B cell (primary cell): ENCODE results near the gene XIAP. TPM values are rescaled to one million over a fixed set of nuclear protein-coding genes. Genes with fewer than 3 reads are reported as not detected.

Source experiments
- ATAC-seq: fragments of 200-7000 bp; cut with Tn5 transposase; one replicate; pipeline ENCODE4 v1.10.0; 2021; ENCODE audit warnings: low read depth, mild to moderate bottlenecking, moderate number of reproducible peaks, moderate library complexity
- CTCF ChIA-PET: fragments of 350-600 bp; sonication (Branson Sonifier 250); formaldehyde crosslinking; loops from one replicate; lab custom pipeline; 2021; ENCODE audit warnings: antibody characterized with exemption, inconsistent platforms; lab: Charles Lee
- POLR2A ChIA-PET: fragments of 350-600 bp; sonication (Branson Sonifier 250); formaldehyde crosslinking; loops from one replicate; lab custom pipeline; 2021; ENCODE audit warnings: antibody characterized with exemption; lab: Charles Lee
- DNase-seq: peaks from one replicate; pipeline ENCODE4 v3.0.0; 2013
- H2AFZ ChIP-seq: 2 replicates; pipeline ENCODE4 v1.6.1; 2012; ENCODE audit warnings: mild to moderate bottlenecking, low read depth, low read length; ENCODE audit not compliant: insufficient read depth, poor library complexity, severe bottlenecking
- H3K27ac ChIP-seq, 2 donors: 1 replicate in 1 of 2; 2 replicates in 1 of 2; pipeline ENCODE4 v1.5.1; 2012 to 2013; ENCODE audit warnings: low read length in 2 of 2, mild to moderate bottlenecking in 2 of 2, moderate library complexity in 1 of 2
- H3K27me3 ChIP-seq, 4 experiments: fragments of 200-600 bp in 1 of 4; sonication (generic) in 1 of 4; replicated peaks in 1 of 4; 1 replicate in 2 of 4; 2 replicates in 2 of 4; pipeline versions ENCODE4 v1.6.1 to v1.7.0; 2013 to 2016; ENCODE audit warnings: low read length in 3 of 4, mild to moderate bottlenecking in 2 of 4, mixed read lengths in 1 of 4, moderate library complexity in 1 of 4; ENCODE audit not compliant: insufficient read depth in 4 of 4, control insufficient read depth in 3 of 4; ENCODE audit errors: control extremely low read depth in 1 of 4
- H3K36me3 ChIP-seq, 2 experiments: replicated peaks in 1 of 2; 1 replicate in 1 of 2; 2 replicates in 1 of 2; pipeline versions ENCODE4 v1.6.1 to v1.7.1; 2013; ENCODE audit warnings: low read length in 1 of 2; ENCODE audit not compliant: insufficient read depth in 2 of 2, control insufficient read depth in 1 of 2; ENCODE audit errors: control extremely low read depth in 1 of 2, extremely low read depth in 1 of 2
- H3K4me1 ChIP-seq, 2 donors: fragments of 200-600 bp in 1 of 2; sonication (generic) in 1 of 2; 1 replicate in 1 of 2; 2 replicates in 1 of 2; pipeline versions ENCODE4 v1.5.1 to v1.6.1; 2013 to 2017; ENCODE audit warnings: low read length in 2 of 2; ENCODE audit not compliant: control insufficient read depth in 2 of 2, insufficient read depth in 2 of 2
- H3K4me2 ChIP-seq: replicated peaks from 2 replicates; pipeline ENCODE3; 2012; ENCODE audit warnings: mild to moderate bottlenecking, low read depth, low read length; ENCODE audit not compliant: poor library complexity, severe bottlenecking
- H3K4me3 ChIP-seq, 5 experiments: fragments of 200-600 bp in 1 of 5; sonication (generic) in 1 of 5; 1 replicate in 3 of 5; 2 replicates in 2 of 5; pipeline versions ENCODE4 v1.5.1 to v1.7.0; 2011 to 2016; ENCODE audit warnings: low read length in 4 of 5, mild to moderate bottlenecking in 4 of 5, low read depth in 2 of 5, control low read depth in 1 of 5, moderate library complexity in 1 of 5; ENCODE audit not compliant: insufficient read depth in 1 of 5; ENCODE audit errors: control extremely low read depth in 1 of 5, extremely low read depth in 1 of 5
- H3K79me2 ChIP-seq: fragments of 200-600 bp; sonication (generic); one replicate; pipeline ENCODE4 v1.6.0; 2016; ENCODE audit warnings: low read length; ENCODE audit not compliant: control insufficient read depth, insufficient read depth
- H3K9ac ChIP-seq: fragments of 200-600 bp; sonication (generic); 2 replicates; pipeline ENCODE4 v1.6.1; 2017; ENCODE audit warnings: mild to moderate bottlenecking, low read length, moderate library complexity
- H3K9me3 ChIP-seq, 3 donors: one replicate each; pipeline versions ENCODE4 v1.6.1 to v1.7.1; 2013; ENCODE audit warnings: low read length in 2 of 3; ENCODE audit not compliant: control insufficient read depth in 2 of 3, insufficient read depth in 1 of 3; ENCODE audit errors: control extremely low read depth in 1 of 3
- H4K20me1 ChIP-seq: 2 replicates; pipeline ENCODE4 v1.6.0; 2012; ENCODE audit warnings: mild to moderate bottlenecking, low read length; ENCODE audit not compliant: insufficient read depth, control insufficient read depth, poor library complexity, severe bottlenecking
- H3K27ac Mint-ChIP-seq: one replicate; pipeline ENCODE4 v1.8.0; 2021; ENCODE audit warnings: mixed read lengths
- H3K27me3 Mint-ChIP-seq: one replicate; pipeline ENCODE4 v1.8.0; 2021; ENCODE audit warnings: mixed read lengths
- H3K4me1 Mint-ChIP-seq: one replicate; pipeline ENCODE4 v1.8.0; 2021; ENCODE audit warnings: mixed read lengths
- H3K4me3 Mint-ChIP-seq: one replicate; pipeline ENCODE4 v1.8.0; 2021; ENCODE audit warnings: mixed read lengths
- H3K9me3 Mint-ChIP-seq: one replicate; pipeline ENCODE4 v1.8.0; 2022; ENCODE audit warnings: mixed read lengths; ENCODE audit not compliant: insufficient read depth
- CTCF ChIP-seq: fragments of 200-600 bp; IDR thresholded peaks from one replicate; pipeline ENCODE4 v1.8.0; 2022; ENCODE audit warnings: antibody characterized with exemption, mild to moderate bottlenecking
- EZH2 ChIP-seq: IDR thresholded peaks from 2 replicates; pipeline ENCODE4 v1.6.1; 2012; ENCODE audit warnings: borderline replicate concordance, low read depth, mild to moderate bottlenecking, moderate library complexity, low read length; ENCODE audit not compliant: insufficient read depth, poor library complexity, severe bottlenecking
- WGBS: methylation state at CpG from one replicate; pipeline ENCODE4 v1.1.5; 2013; ENCODE audit warnings: missing lambda C conversion rate; ENCODE audit not compliant: insufficient coverage; 5-methylcytosine and 5-hydroxymethylcytosine counted together
- intact Hi-C: fragments of 100-400 bp; cut with micrococcal nuclease; formaldehyde crosslinking; loops from one replicate; pipeline ENCODE4 v1.10.0; 2022
- polyA plus RNA-seq: library from polyadenylated mRNA; depleted of rRNA; stranded (reverse); fragments of >200 nt; gene quantifications from 2 replicates; pipeline ENCODE4 v1.2.3, GENCODE V29; 2012
- total RNA-seq, 2 donors: library from RNA; stranded (reverse); fragments of 120-200 nt in 1 of 2; gene quantifications; 1 replicate in 1 of 2; 2 replicates in 1 of 2; pipeline versions ENCODE4 v1.2.3 to v1.2.4, GENCODE V29; 2013 to 2022

The XIAP gene
- total and polyA plus RNA-seq, 2 donors (not counting 1 experiment from before 2014, with no cell fraction given) = 9.2 to 36.2 TPM

DNA sequence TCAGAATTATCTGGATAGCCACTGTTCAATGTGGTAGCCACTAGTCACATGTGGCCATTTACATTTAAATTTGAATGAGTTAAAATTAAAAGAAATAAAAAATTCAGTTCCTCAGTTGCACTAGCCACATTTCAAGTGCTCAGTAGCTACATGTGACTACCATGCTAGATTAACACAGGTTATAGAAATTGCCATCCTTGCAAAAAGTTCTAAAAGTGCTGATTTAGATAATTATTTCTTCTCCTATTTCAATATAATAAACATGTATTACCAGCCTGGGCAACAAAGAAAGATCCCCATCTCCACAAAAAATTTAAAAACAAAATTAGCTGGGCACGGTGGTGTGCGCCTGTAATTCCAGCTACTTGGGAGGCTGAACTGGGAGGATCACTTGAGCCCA, 90.0 kb downstream of the XIAP start:
- no peak overlapping the region for H3K4me2 ChIP-seq
- no peak overlapping the region for H3K4me3 Mint-ChIP-seq
- no peak overlapping the region for H3K4me3 ChIP-seq
- no peaks in the 10 kb centered on the region for H3K4me1 ChIP-seq
- H3K9me3 ChIP-seq = no peaks in the 10 kb centered on the region
- H4K20me1 ChIP-seq = no peaks in the 10 kb centered on the region
- H3K9ac ChIP-seq = no peak overlapping the region
- H3K79me2 ChIP-seq = no peaks in the 10 kb centered on the region
- H3K4me1 Mint-ChIP-seq = no peaks in the 10 kb centered on the region
- no peak overlapping the region for H3K27ac ChIP-seq
- TF ChIP-seq CTCF (no peak), EZH2 (no peak)
- POLR2A ChIA-PET = no interaction called here
- no peak for DNase-seq
- no peaks in the 10 kb centered on the region for H3K36me3 ChIP-seq
- H3K27me3 ChIP-seq = no peaks in the 10 kb centered on the region
- CTCF ChIA-PET = no interaction called here
- no CpG with 5 or more reads among the region's 2 CpGs for WGBS
- H3K27me3 Mint-ChIP-seq = no peaks in the 10 kb centered on the region
- H3K9me3 Mint-ChIP-seq = no peaks in the 10 kb centered on the region
- intact Hi-C loops = no loop called here
- ATAC-seq = no peak
- H3K27ac Mint-ChIP-seq = no peak overlapping the region
- no peak overlapping the region for H2AFZ ChIP-seq

DNA sequence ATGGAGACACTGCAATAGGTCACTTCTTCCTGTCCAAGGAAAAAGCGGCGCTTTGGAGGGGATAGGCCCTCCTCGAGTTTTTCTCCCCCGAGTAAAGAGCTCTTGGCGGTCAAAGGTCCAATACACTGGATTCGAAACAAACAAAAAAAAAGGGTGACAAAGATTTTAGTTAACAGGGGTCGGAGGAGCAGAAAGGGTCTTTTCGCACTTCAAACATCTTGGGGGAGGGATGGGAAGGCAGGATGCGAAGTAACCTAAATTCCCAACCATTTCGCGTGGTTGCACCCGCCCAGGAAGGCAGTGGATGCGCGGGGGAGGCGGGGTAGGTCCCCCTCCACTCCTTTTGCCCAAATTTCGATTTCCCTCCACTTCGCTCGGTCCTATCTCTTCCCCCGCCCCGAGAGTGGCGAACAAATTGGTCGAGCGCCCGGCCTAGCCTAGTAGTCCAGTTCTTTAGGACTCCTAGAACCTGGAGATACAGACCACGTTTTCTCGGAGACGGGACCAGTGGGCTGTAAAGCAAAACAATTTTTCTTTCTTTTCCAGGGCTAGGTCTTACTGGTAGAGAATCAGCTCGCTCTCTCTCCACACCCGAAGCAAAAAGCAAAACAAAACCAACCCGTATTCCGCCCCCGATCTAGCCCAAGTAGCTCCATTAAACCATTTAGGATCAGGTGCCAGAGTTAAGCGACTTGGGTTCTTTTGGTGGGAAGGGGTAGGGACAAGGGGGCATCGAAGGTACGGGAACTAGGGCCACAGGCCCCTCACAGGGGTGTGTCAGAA, 99.6 kb downstream of the XIAP start:
- 1% methylated on average over 14 of the region's 35 CpGs for WGBS
- H3K4me3 ChIP-seq = peak overlapping the region; percentile 68 to 91 (median 77)
- ChIA-PET CTCF (interaction anchor here (1.2 to 3.3 kb wide), 4 partner anchors 58 to 182 kb away, joined by 3 to 18 read pairs (median 9); no protein-coding TSS in a partner anchor), POLR2A (interaction anchor here (0.9 to 1.7 kb wide), 2 partner anchors 59 to 99 kb away, joined by 3 to 5 read pairs; no protein-coding TSS in a partner anchor)
- Mint-ChIP-seq H3K27ac (peak overlapping the region; percentile 94), H3K4me3 (peak overlapping the region; percentile 88), H3K4me1 (peaks cover 13% of the 10 kb centered on the region), H3K27me3 (no peaks in the 10 kb centered on the region), H3K9me3 (no peaks in the 10 kb centered on the region)
- H3K9me3 ChIP-seq = no peaks in the 10 kb centered on the region
- no peak for ATAC-seq
- peaks cover 5 to 8% of the 10 kb centered on the region in 2 donors for H3K4me1 ChIP-seq
- peak overlapping the region; percentile 84 for H3K9ac ChIP-seq
- H3K27ac ChIP-seq = peak overlapping the region; percentile 87 to 95
- H3K36me3 ChIP-seq = no peaks in the 10 kb centered on the region
- intact Hi-C loops = loop anchor here (1.0 to 5.0 kb wide), 6 partner anchors 52 to 227 kb away; partner anchors contain the start of gene THOC2
- no peak for DNase-seq
- H4K20me1 ChIP-seq = no peaks in the 10 kb centered on the region
- H3K79me2 ChIP-seq = peaks cover 39% of the 10 kb centered on the region
- TF ChIP-seq CTCF (no peak), EZH2 (no peak)
- H3K27me3 ChIP-seq = no peaks in the 10 kb centered on the region
- peak overlapping the region; percentile 70 for H3K4me2 ChIP-seq
- H2AFZ ChIP-seq = peak overlapping the region; percentile 77
